Lower lobe of right lung (tissue), 2 donors: ENCODE data around the gene ZNF697. TPM values are rescaled to one million over a fixed set of nuclear protein-coding genes. Genes with fewer than 3 reads are reported as not detected.

Experiments used
- ATAC-seq, 2 donors: fragments of 200-7000 bp; cut with Tn5 transposase; one replicate each; pipeline ENCODE4 v1.9.1; 2020 to 2022; ENCODE audit warnings: mild to moderate bottlenecking in 2 of 2, moderate library complexity in 2 of 2
- DNase-seq: peaks from one replicate; pipeline ENCODE4 v3.0.0-alpha.2; 2020
- H3K27ac ChIP-seq: fragments of 200-600 bp; one replicate; pipeline ENCODE4 v1.8.0; 2022
- H3K27me3 ChIP-seq: fragments of 200-600 bp; one replicate; pipeline ENCODE4 v1.8.0; 2022; ENCODE audit warnings: low read depth
- H3K36me3 ChIP-seq: fragments of 200-600 bp; one replicate; pipeline ENCODE4 v1.8.0; 2022; ENCODE audit warnings: mild to moderate bottlenecking
- H3K4me1 ChIP-seq: fragments of 200-600 bp; one replicate; pipeline ENCODE4 v1.8.0; 2022
- H3K4me3 ChIP-seq: fragments of 200-600 bp; one replicate; pipeline ENCODE4 v1.8.0; 2022; ENCODE audit warnings: mild to moderate bottlenecking
- H3K9me3 ChIP-seq: fragments of 200-600 bp; one replicate; pipeline ENCODE4 v1.8.0; 2022
- intact Hi-C: fragments of 100-400 bp; cut with DNase I; formaldehyde crosslinking; loops from one replicate; pipeline ENCODE4 v1.11.0; 2022
- total RNA-seq: library from RNA; stranded (reverse); fragmentation: NEBNext Ultra II Directional; extraction: Animal tissue kit (Norgen Biotek cat#: 25700); gene quantifications from one replicate; pipeline ENCODE4 v1.2.1, GENCODE V29; 2021
- TF ChIP-seq, protein P1 (sequence below): fragments of 200-600 bp; IDR thresholded peaks from one replicate; pipeline ENCODE4 v1.8.0; 2022; ENCODE audit warnings: antibody characterized with exemption, mild to moderate bottlenecking
- donor health status: DM: no; HTN: yes; CAD: no; lungs with severe emphysema.

ZNF697 gene
- total RNA-seq, 1 donor from 2014 or later, result 8.7 TPM

DNA sequence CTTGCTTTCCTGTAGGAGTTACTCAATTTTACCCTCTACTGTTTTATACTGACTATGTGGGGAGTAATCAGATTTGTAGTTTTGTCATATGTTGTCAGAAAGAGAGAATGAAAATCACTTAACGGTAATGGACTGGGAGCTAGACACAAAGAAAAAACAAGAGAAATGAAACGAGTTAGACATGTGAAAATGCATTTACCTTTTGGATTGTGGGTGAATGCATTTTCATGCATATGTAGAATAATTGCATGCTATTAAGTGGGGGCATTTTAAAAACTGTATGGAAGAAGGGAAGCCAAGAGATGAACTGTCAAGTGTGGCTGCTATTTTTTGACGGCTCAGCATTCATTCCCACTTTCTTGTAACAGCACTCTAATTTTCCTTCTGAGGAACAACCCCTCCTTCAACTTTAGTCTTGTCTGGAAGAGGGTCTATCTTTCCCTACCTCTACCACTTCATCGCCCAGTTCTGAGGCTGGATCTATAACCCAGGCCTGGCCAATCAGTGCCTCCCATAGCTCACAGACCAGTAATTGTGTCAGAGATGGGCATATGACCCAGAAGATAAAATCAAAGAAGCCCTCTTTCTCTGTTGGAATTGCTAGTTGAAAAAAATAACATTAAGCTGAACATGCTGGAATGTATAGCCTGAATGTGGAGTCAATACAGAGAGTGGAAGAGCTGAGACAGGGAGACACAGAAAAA is 5.2 kb upstream of the ZNF697 start:
- no peak for ATAC-seq
- no peak for DNase-seq
- Histone ChIP-seq H3K9me3 (no peaks in the 10 kb centered on the region), H3K27ac (no peak overlapping the region), H3K4me1 (peaks cover 10% of the 10 kb centered on the region), H3K4me3 (no peak overlapping the region), H3K36me3 (no peaks in the 10 kb centered on the region), H3K27me3 (no peaks in the 10 kb centered on the region)
- TF ChIP-seq, protein P1, sequence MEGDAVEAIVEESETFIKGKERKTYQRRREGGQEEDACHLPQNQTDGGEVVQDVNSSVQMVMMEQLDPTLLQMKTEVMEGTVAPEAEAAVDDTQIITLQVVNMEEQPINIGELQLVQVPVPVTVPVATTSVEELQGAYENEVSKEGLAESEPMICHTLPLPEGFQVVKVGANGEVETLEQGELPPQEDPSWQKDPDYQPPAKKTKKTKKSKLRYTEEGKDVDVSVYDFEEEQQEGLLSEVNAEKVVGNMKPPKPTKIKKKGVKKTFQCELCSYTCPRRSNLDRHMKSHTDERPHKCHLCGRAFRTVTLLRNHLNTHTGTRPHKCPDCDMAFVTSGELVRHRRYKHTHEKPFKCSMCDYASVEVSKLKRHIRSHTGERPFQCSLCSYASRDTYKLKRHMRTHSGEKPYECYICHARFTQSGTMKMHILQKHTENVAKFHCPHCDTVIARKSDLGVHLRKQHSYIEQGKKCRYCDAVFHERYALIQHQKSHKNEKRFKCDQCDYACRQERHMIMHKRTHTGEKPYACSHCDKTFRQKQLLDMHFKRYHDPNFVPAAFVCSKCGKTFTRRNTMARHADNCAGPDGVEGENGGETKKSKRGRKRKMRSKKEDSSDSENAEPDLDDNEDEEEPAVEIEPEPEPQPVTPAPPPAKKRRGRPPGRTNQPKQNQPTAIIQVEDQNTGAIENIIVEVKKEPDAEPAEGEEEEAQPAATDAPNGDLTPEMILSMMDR, result no peak
- intact Hi-C loops, result no loop called here

DNA sequence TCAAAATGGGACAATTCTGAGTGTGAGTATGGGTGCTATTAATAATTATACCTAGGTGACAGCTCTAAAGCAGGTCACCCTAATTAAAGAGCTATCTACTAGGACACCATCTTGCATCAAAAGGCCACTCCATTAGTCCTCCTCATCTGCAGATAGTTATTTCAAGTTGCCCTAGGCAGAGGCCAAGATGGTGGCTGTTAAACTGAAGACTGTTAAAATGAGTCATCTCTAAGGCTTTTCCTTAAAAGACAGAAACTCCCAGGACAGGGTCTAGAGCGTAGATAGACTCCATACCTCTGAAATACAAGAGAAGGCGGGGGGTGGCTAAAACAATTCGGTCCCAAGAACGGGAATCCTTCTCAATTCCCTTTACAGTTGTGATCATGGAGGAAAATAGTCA is 4.5 kb upstream of the ZNF697 start:
- Histone ChIP-seq H3K27me3 (no peaks in the 10 kb centered on the region), H3K27ac (no peak overlapping the region), H3K9me3 (no peaks in the 10 kb centered on the region), H3K36me3 (no peaks in the 10 kb centered on the region), H3K4me1 (peaks cover 10% of the 10 kb centered on the region), H3K4me3 (no peak overlapping the region)
- DNase-seq (no peak), ATAC-seq (no peak)
- TF ChIP-seq, protein P1, result no peak
- intact Hi-C loops, result no loop called here

DNA sequence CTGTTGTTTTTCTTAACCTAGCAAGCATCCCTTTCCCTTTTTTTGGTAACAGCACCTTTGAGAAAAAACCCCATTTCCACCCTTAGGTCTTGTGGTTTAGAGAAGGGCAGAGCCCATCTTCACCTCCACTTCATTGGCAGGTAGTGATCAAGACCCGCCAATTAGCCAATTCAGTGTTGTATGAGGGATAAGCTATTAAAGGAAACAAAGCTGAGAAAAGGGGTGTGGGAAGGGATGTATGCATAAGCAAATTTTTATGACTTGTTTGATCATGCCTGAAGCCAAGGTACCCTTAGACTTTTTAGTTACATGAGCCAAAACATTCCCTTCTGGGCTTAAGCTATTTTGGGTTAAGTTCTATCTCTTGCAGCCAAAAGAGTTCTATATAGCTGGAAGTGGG is 3.6 kb upstream of the ZNF697 start:
- TF ChIP-seq, protein P1, result no peak
- Histone ChIP-seq H3K4me3 (no peak overlapping the region), H3K9me3 (no peaks in the 10 kb centered on the region), H3K27me3 (no peaks in the 10 kb centered on the region), H3K36me3 (no peaks in the 10 kb centered on the region), H3K27ac (no peak overlapping the region), H3K4me1 (peaks cover 12% of the 10 kb centered on the region)
- DNase-seq (no peak), ATAC-seq (no peak)
- intact Hi-C loops, result no loop called here

DNA sequence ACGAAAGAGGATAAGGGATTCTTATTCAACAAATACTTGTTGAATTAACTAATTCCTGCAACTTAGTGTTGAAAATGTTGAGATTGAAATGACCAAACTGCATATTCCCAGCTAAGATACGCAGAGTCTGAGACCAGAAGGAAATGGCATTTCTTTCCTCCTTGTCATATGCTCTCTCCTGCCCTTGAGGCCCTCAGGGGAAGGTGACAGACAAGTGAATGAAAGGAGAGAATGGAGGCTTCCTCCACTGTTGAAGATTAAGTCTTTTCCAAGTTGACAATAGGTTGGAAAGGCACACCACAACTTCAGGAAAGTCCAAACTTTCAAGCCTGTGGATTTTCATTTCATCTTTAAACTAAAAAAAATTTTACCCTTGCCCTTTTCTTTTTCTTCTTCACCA is 3.1 kb upstream of the ZNF697 start:
- Histone ChIP-seq H3K36me3 (no peaks in the 10 kb centered on the region), H3K27me3 (no peaks in the 10 kb centered on the region), H3K4me1 (peaks cover 16% of the 10 kb centered on the region), H3K4me3 (no peak overlapping the region), H3K9me3 (no peaks in the 10 kb centered on the region), H3K27ac (no peak overlapping the region)
- no peak for DNase-seq
- ATAC-seq, result no peak
- intact Hi-C loops, result no loop called here
- TF ChIP-seq, protein P1, result no peak

DNA sequence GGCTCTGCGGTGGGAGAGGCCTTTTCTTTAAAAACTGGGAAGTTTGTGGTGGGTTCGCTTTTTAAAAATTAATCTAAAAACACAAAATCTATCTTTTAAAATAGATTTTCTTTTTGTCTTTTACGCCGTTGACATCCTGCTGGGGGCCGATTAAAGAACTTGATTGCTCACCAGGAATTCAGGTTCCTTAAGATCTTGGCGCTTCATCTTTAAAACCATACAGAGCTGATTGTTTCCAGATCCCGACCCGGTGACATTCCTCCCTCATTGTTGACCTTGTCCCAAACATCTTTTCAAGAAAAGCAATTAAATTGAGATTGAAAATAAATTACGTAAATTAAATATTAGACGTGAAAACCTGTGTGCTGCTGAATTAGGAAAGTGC is 546 bp upstream of the ZNF697 start:
- no peak for ATAC-seq
- Histone ChIP-seq H3K4me1 (peaks cover 17% of the 10 kb centered on the region), H3K27me3 (no peaks in the 10 kb centered on the region), H3K4me3 (peak overlapping the region; percentile 89), H3K27ac (peak overlapping the region; percentile 87), H3K36me3 (no peaks in the 10 kb centered on the region), H3K9me3 (no peaks in the 10 kb centered on the region)
- TF ChIP-seq, protein P1, result no peak
- intact Hi-C loops, result no loop called here
- no peak for DNase-seq
